Nephron progenitor cell (in vitro differentiated cells): ENCODE results near the gene THSD8.

Experiments used
- DNase-seq: peaks from one replicate; pipeline ENCODE4 v3.0.0; 2021
- H3K27ac Mint-ChIP-seq: 2 replicates; pipeline ENCODE4 v1.8.0; 2021; ENCODE audit warnings: mild to moderate bottlenecking, moderate library complexity, mixed read lengths
- H3K27me3 Mint-ChIP-seq: 2 replicates; pipeline ENCODE4 v1.8.0; 2021; ENCODE audit warnings: mild to moderate bottlenecking, low read depth, mixed read lengths; ENCODE audit not compliant: poor library complexity
- H3K36me3 Mint-ChIP-seq: 2 replicates; pipeline ENCODE4 v1.8.0; 2021; ENCODE audit warnings: low read depth, mixed read lengths
- H3K4me1 Mint-ChIP-seq: 2 replicates; pipeline ENCODE4 v1.8.0; 2021; ENCODE audit warnings: mixed read lengths
- H3K4me3 Mint-ChIP-seq: 2 replicates; pipeline ENCODE4 v1.8.0; 2021; ENCODE audit warnings: mild to moderate bottlenecking, moderate library complexity, mixed read lengths
- H3K9me3 Mint-ChIP-seq: 2 replicates; pipeline ENCODE4 v1.8.0; 2021; ENCODE audit warnings: mild to moderate bottlenecking, moderate library complexity, mixed read lengths
- TF ChIP-seq, protein P1 (sequence below): fragments of 200-600 bp; sonication (generic); IDR thresholded peaks from 2 replicates; pipeline ENCODE4 v1.5.0; 2021; ENCODE audit warnings: antibody characterized with exemption

THSD8 gene

GRCh38 chr19:12847159-12848139 lies 45.6 kb downstream of the THSD8 start:
- H3K36me3 Mint-ChIP-seq = no peaks in the 10 kb centered on the region
- TF ChIP-seq, protein P1, sequence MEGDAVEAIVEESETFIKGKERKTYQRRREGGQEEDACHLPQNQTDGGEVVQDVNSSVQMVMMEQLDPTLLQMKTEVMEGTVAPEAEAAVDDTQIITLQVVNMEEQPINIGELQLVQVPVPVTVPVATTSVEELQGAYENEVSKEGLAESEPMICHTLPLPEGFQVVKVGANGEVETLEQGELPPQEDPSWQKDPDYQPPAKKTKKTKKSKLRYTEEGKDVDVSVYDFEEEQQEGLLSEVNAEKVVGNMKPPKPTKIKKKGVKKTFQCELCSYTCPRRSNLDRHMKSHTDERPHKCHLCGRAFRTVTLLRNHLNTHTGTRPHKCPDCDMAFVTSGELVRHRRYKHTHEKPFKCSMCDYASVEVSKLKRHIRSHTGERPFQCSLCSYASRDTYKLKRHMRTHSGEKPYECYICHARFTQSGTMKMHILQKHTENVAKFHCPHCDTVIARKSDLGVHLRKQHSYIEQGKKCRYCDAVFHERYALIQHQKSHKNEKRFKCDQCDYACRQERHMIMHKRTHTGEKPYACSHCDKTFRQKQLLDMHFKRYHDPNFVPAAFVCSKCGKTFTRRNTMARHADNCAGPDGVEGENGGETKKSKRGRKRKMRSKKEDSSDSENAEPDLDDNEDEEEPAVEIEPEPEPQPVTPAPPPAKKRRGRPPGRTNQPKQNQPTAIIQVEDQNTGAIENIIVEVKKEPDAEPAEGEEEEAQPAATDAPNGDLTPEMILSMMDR = peak; percentile 99
- no peaks in the 10 kb centered on the region for H3K9me3 Mint-ChIP-seq
- no peak overlapping the region for H3K27ac Mint-ChIP-seq
- peak overlapping the region; percentile 57 for H3K4me3 Mint-ChIP-seq
- peaks cover 15% of the 10 kb centered on the region for H3K27me3 Mint-ChIP-seq
- DNase-seq = peak; percentile 99
- H3K4me1 Mint-ChIP-seq = peaks cover 23% of the 10 kb centered on the region
